T-cell (primary cell): ENCODE data around the gene KCNJ12. TPM values are rescaled to one million over a fixed set of nuclear protein-coding genes. Genes with fewer than 3 reads are reported as not detected.
A peak's percentile ranks its signal among the peaks of the same experiment; 100 is the strongest.
"Not testable (repeated sequence)": the region's sequence is repeated elsewhere in the genome, so short reads cannot be mapped to it uniquely, and the experiment has no call there.

ENCODE experiments used
- ATAC-seq, 4 experiments: fragments of 200-7000 bp in 3 of 4; fragments of 150-1000 bp in 1 of 4; cut with Tn5 transposase; replicated peaks in 1 of 4; 1 replicate in 3 of 4; 2 replicates in 1 of 4; pipeline ENCODE4 v1.10.0; 2021; ENCODE audit warnings: moderate library complexity in 3 of 4, mild to moderate bottlenecking in 2 of 4, moderate number of reproducible peaks in 1 of 4
- CTCF ChIA-PET, 2 donors: fragments of 300-600 bp; sonication (Branson Sonifier 250); formaldehyde crosslinking; loops; one replicate each; lab custom pipeline; 2022; ENCODE audit warnings: antibody characterized with exemption in 2 of 2; lab: Charles Lee
- POLR2A ChIA-PET, 2 donors: fragments of 300-600 bp; sonication (Branson Sonifier 250); formaldehyde crosslinking; loops; one replicate each; lab custom pipeline; 2022; ENCODE audit warnings: antibody characterized with exemption in 2 of 2; lab: Charles Lee
- DNase-seq, 35 experiments: peaks; one replicate each; pipeline versions ENCODE4 v3.0.0 to v3.0.0-alpha.2; 2013 to 2023
- H3K27ac ChIP-seq: one replicate; pipeline ENCODE4 v1.5.1; 2013; ENCODE audit warnings: low read length
- H3K27me3 ChIP-seq, 2 experiments: replicated peaks in 1 of 2; 1 replicate in 1 of 2; 2 replicates in 1 of 2; pipeline versions ENCODE4 v1.6.1 to v1.7.0; 2013; ENCODE audit warnings: low read length in 1 of 2, mixed read lengths in 1 of 2; ENCODE audit not compliant: control insufficient read depth in 2 of 2, insufficient read depth in 2 of 2; ENCODE audit errors: extremely low read depth in 1 of 2
- H3K36me3 ChIP-seq, 2 donors: 1 replicate in 1 of 2; 2 replicates in 1 of 2; pipeline versions ENCODE4 v1.6.1 to v1.7.0; 2013; ENCODE audit warnings: low read length in 1 of 2; ENCODE audit not compliant: control insufficient read depth in 2 of 2, insufficient read depth in 1 of 2; ENCODE audit errors: extremely low read depth in 1 of 2
- H3K4me1 ChIP-seq, 2 experiments: 1 replicate in 1 of 2; 2 replicates in 1 of 2; pipeline versions ENCODE4 v1.6.1 to v1.7.0; 2013; ENCODE audit warnings: low read length in 2 of 2, mixed read lengths in 1 of 2; ENCODE audit not compliant: insufficient read depth in 2 of 2, control insufficient read depth in 1 of 2; ENCODE audit errors: extremely low read depth in 1 of 2
- H3K4me3 ChIP-seq, 2 donors: 1 replicate in 1 of 2; 2 replicates in 1 of 2; pipeline versions ENCODE4 v1.5.1 to v1.7.0; 2013; ENCODE audit warnings: mild to moderate bottlenecking in 2 of 2, low read length in 1 of 2, moderate library complexity in 1 of 2; ENCODE audit not compliant: control insufficient read depth in 1 of 2; ENCODE audit errors: extremely low read depth in 1 of 2
- H3K9me3 ChIP-seq: 2 replicates; pipeline ENCODE4 v1.7.0; 2013
- H3K27ac Mint-ChIP-seq, 2 donors: one replicate each; pipeline ENCODE4 v1.8.0; 2020 to 2021; ENCODE audit warnings: mild to moderate bottlenecking in 2 of 2, mixed read lengths in 2 of 2
- H3K27me3 Mint-ChIP-seq, 2 donors: one replicate each; pipeline ENCODE4 v1.8.0; 2021 to 2022; ENCODE audit warnings: mixed read lengths in 2 of 2
- H3K36me3 Mint-ChIP-seq: one replicate; pipeline ENCODE4 v1.8.0; 2021; ENCODE audit warnings: mixed read lengths
- H3K4me1 Mint-ChIP-seq, 3 donors: one replicate each; pipeline ENCODE4 v1.8.0; 2020 to 2022; ENCODE audit warnings: mixed read lengths in 3 of 3, mild to moderate bottlenecking in 1 of 3
- H3K4me3 Mint-ChIP-seq, 3 donors: one replicate each; pipeline ENCODE4 v1.8.0; 2020 to 2022; ENCODE audit warnings: mild to moderate bottlenecking in 3 of 3, mixed read lengths in 3 of 3, moderate library complexity in 3 of 3
- H3K9me3 Mint-ChIP-seq, 3 donors: one replicate each; pipeline ENCODE4 v1.8.0; 2020 to 2022; ENCODE audit warnings: mixed read lengths in 3 of 3
- WGBS: methylation state at CpG from one replicate; pipeline ENCODE4 v1.1.5; 2013; ENCODE audit warnings: missing lambda C conversion rate; ENCODE audit not compliant: insufficient coverage; 5-methylcytosine and 5-hydroxymethylcytosine counted together
- total RNA-seq, 35 experiments: library from RNA in 6 of 35; stranded (reverse) in 6 of 35; fragments of 120-200 nt in 1 of 35; gene quantifications; one replicate each; pipeline versions ENCODE4 v1.2.1 to v1.2.4 and lab custom pipeline; 2013 to 2026

Gene KCNJ12
- total RNA-seq (under 1 TPM; 0.03 to 0.23 (median 0.10) TPM), total RNA-seq (lab: John Stamatoyannopoulos, UW) (0 to 0.63 (median 0.14) reads per million in 29 experiments)
- total RNA-seq (2013), result 0.04 TPM

GRCh38 chr17:21376081-21376758 lies at the start of gene KCNJ12:
Gene KCNJ12, plus strand, starts transcription at chr17:21376357. Its CDS starts 38,986 bp downstream, at chr17:21415343.
- no peaks in the 10 kb centered on the region for H3K36me3 ChIP-seq
- POLR2A ChIA-PET, result no interaction called here
- H3K9me3 ChIP-seq, result no peaks in the 10 kb centered on the region
- CTCF ChIA-PET, result no interaction called here
- no peaks in the 10 kb centered on the region for H3K36me3 Mint-ChIP-seq
- no peaks in the 10 kb centered on the region for H3K9me3 Mint-ChIP-seq
- peaks cover 4 to 18% (median 11%) of the 10 kb centered on the region in 3 donors for H3K4me1 Mint-ChIP-seq
- no peak within 1 kb of the TSS for H3K27ac Mint-ChIP-seq
- peak within 1 kb of the TSS; percentile 34 to 69 (median 39) for H3K4me3 Mint-ChIP-seq
- ATAC-seq (no peak), DNase-seq (no peak)
- peaks cover 12 to 38% of the 10 kb centered on the region in 2 donors for H3K27me3 Mint-ChIP-seq
- H3K4me3 ChIP-seq, result peak within 1 kb of the TSS in 1 of 2 donors; percentile 30
- H3K27ac ChIP-seq, result no peak within 1 kb of the TSS
- WGBS, result 9% methylated on average over 82 of the region's 82 CpGs
- H3K4me1 ChIP-seq, result peaks cover 4 to 17% of the 10 kb centered on the region in 2 experiments
- peaks cover 0 to 78% of the 10 kb centered on the region in 2 experiments for H3K27me3 ChIP-seq

- H3K36me3 Mint-ChIP-seq, H3K9me3 ChIP-seq, H3K27ac Mint-ChIP-seq, POLR2A ChIA-PET, H3K4me3 ChIP-seq, H3K27me3 Mint-ChIP-seq, DNase-seq, H3K4me3 Mint-ChIP-seq, H3K9me3 Mint-ChIP-seq, H3K27ac ChIP-seq, H3K36me3 ChIP-seq, H3K4me1 ChIP-seq, ATAC-seq, H3K4me1 Mint-ChIP-seq, CTCF ChIA-PET: not testable (repeated sequence)
- peaks cover 0 to 11% of the 10 kb centered on the region in 2 experiments for H3K27me3 ChIP-seq
- WGBS, result no CpG with 5 or more reads among the region's 1 CpG
Observed at GRCh38 chr17:21327921-21328320, 48.2 kb upstream of the KCNJ12 start.

- POLR2A ChIA-PET, result not testable (repeated sequence)
Observed at GRCh38 chr17:21328778-21329177, 47.4 kb upstream of the KCNJ12 start.

GRCh38 chr17:21330436-21331160 lies 45.6 kb upstream of the KCNJ12 start:
- CTCF ChIA-PET, result no interaction called here
- Histone ChIP-seq H3K27me3 (peaks cover 0 to 3% of the 10 kb centered on the region in 2 experiments), H3K9me3 (no peaks in the 10 kb centered on the region), H3K27ac (no peak overlapping the region), H3K36me3 (no peaks in the 10 kb centered on the region), H3K4me3 (no peak overlapping the region), H3K4me1 (no peaks in the 10 kb centered on the region)
- no peak overlapping the region for H3K27ac Mint-ChIP-seq
- WGBS, result 80% methylated on average over 1 of the region's 9 CpGs
- ATAC-seq, result no peak
- DNase-seq, result no peak
- H3K4me3 Mint-ChIP-seq, result no peak overlapping the region
- peaks cover 0 to 5% (median 5%) of the 10 kb centered on the region in 3 donors for H3K9me3 Mint-ChIP-seq
- H3K27me3 Mint-ChIP-seq, result peaks cover 1 to 5% of the 10 kb centered on the region in 2 donors
- POLR2A ChIA-PET, result no interaction called here
- peaks cover 0 to 2% (median under 1%) of the 10 kb centered on the region in 3 donors for H3K4me1 Mint-ChIP-seq
- no peaks in the 10 kb centered on the region for H3K36me3 Mint-ChIP-seq

More at GRCh38 chr17:21328778-21329177, 47.4 kb upstream of the KCNJ12 start:
- H3K4me1 Mint-ChIP-seq, H3K27ac ChIP-seq, H3K4me3 Mint-ChIP-seq, H3K27ac Mint-ChIP-seq, H3K36me3 ChIP-seq, ATAC-seq, CTCF ChIA-PET, H3K4me3 ChIP-seq, H3K27me3 Mint-ChIP-seq, H3K9me3 Mint-ChIP-seq, H3K4me1 ChIP-seq, H3K9me3 ChIP-seq, H3K36me3 Mint-ChIP-seq, H3K27me3 ChIP-seq, DNase-seq: not testable (repeated sequence)
- no CpG with 5 or more reads among the region's 2 CpGs for WGBS

GRCh38 chr17:21336541-21337294 lies 39.4 kb upstream of the KCNJ12 start:
- H3K4me3 ChIP-seq, H3K4me1 Mint-ChIP-seq, H3K9me3 ChIP-seq, DNase-seq, H3K36me3 Mint-ChIP-seq, ATAC-seq, H3K9me3 Mint-ChIP-seq, H3K36me3 ChIP-seq, H3K27me3 Mint-ChIP-seq, H3K4me3 Mint-ChIP-seq, H3K27ac Mint-ChIP-seq, H3K27me3 ChIP-seq, POLR2A ChIA-PET, H3K4me1 ChIP-seq, H3K27ac ChIP-seq: not testable (repeated sequence)
- 94% methylated on average over 2 of the region's 4 CpGs for WGBS
- CTCF ChIA-PET, result interaction anchor here in 1 of 2 donors (0.7 kb wide), 1 partner anchor 175 kb away, joined by 3 read pairs; no protein-coding TSS in a partner anchor

- H3K9me3 ChIP-seq, H3K4me3 Mint-ChIP-seq, POLR2A ChIA-PET, H3K36me3 ChIP-seq, H3K4me1 Mint-ChIP-seq, H3K4me3 ChIP-seq, H3K27ac Mint-ChIP-seq, H3K27ac ChIP-seq, H3K9me3 Mint-ChIP-seq, H3K36me3 Mint-ChIP-seq, CTCF ChIA-PET, H3K27me3 Mint-ChIP-seq, ATAC-seq, H3K27me3 ChIP-seq, DNase-seq, H3K4me1 ChIP-seq: not testable (repeated sequence)
- 84% methylated on average over 4 of the region's 8 CpGs for WGBS
Observed at GRCh38 chr17:21337981-21338625, 38.1 kb upstream of the KCNJ12 start.
